ENCODE measurements around the gene TSPAN4.

GRCh38 chr11:895331-896110, 52.9 kb downstream of the TSPAN4 start:
- TF ChIP-seq CTCF (IDR thresholded peaks at IDR 0.05; ENCODE audit: low read depth, low read length) (no peak), EZH2phosphoT487 (IDR thresholded peaks at IDR 0.05; ENCODE audit: low read depth) (no peak)
